GM18507 (cell line): ENCODE measurements around the gene CD1C.
"Not testable (repeated sequence)": the region's sequence is repeated elsewhere in the genome, so short reads cannot be mapped to it uniquely, and the experiment has no call there.

Source experiments
- DNase-seq: peaks from one replicate; pipeline ENCODE4 v3.0.0; 2011; ENCODE audit warnings: low read depth; ENCODE audit not compliant: insufficient read length; ENCODE audit errors: extremely low spot score
- FAIRE-seq: peaks from 2 replicates; lab custom pipeline; 2011; peaks lifted over from hg19 to GRCh38; lab: Jason Lieb, UNC

The CD1C gene

GRCh38 chr1:158289811-158290210, at the start of gene CD1C:
CD1C (plus strand) TSS chr1:158289923; CDS start chr1:158290065, 142 bp downstream.
- DNase-seq: no peak
- FAIRE-seq: peak; percentile 83

GRCh38 chr1:158246650-158247049, 43.1 kb upstream of the CD1C start:
- DNase-seq: no peak
- peak; percentile 77 for FAIRE-seq

DNA sequence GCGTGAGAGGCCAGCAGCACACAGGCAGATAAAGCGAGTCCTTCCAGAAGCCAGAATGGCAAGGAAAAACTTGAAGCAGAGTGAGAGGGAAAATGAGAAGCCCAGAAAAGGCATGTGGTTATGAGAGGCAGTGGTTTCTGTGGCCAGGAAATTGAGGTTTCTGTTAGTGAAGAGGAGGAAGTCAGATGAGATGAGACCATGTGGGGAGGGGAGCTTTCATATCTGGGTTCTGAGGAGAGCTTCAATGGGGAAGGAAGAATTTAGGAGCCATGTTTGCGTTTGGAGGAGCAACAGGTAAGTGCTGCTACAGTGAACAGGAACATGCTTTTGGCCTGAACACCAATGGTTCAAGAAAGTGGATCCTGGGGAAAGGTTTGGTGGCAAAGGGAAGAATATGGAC, 41.6 kb upstream of the CD1C start:
- DNase-seq (no peak), FAIRE-seq (peak; percentile 95)

DNA sequence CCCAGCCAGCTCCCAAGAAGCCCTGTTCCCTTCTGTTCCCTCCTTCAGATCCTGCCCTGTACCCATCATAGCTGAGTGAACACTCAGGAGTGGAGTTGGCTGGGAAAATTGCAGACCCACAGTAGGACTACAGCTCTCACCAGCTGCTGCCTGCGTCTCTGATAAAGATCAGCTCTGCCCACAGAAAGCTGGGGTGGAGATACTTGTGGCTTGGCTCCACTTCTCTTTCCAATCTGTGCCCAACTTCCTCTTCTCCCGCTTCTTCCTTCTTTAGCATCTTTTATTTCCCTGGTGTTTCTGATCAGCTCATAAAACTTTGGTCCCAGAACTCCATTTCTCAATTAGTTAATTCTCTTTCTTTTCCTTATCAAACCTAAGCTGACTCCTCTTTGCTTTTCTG, 41.0 kb upstream of the CD1C start:
- DNase-seq (no peak), FAIRE-seq (no peak)

DNA sequence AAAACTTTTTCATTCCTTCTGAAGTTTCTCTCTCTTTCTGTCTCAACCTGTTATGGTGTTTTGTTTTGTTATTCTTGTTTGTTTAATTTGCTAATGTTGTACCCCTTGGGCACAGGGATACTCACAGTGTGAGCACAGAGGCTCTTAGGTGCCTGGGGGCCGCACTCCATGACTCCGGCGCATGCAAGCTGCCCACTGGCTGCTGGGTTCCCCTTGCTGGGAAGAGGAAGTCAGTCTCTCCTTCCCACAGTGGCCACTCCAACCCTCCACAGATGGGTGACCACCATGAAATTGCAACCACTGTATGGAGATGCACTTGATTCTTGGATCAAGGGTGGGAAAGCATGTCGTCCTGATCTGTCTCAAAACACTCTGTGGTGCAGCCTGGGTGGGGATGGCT, 40.1 kb upstream of the CD1C start:
- FAIRE-seq (no peak), DNase-seq (no peak)

- DNase-seq (no peak), FAIRE-seq (peak; percentile 9)
Measured at GRCh38 chr1:158251163-158251562, 38.6 kb upstream of the CD1C start.

DNA sequence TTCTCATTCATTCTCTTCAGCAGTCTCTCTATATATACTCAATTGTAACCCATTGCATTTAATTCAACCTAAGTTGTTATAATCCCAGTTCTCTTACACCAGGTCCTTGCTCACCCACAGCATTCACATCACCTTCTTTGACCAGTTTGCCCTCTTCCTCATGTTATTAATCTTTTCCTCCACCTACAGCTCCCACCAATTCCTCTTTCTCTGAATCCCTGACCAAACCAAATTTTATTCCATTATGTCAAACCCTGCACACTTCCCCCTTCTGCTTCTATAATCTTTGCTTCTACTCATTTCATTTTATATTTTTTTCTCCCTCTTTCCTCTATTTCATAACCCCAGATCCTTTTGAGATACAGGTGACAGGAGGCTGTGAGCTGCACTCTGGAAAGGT, 34.1 kb upstream of the CD1C start:
- FAIRE-seq (no peak), DNase-seq (no peak)

GRCh38 chr1:158256747-158257146, 33.0 kb upstream of the CD1C start:
- not testable (repeated sequence) for DNase-seq, FAIRE-seq

- DNase-seq (no peak), FAIRE-seq (no peak)
Measured at GRCh38 chr1:158257888-158258287, 31.8 kb upstream of the CD1C start.

DNA sequence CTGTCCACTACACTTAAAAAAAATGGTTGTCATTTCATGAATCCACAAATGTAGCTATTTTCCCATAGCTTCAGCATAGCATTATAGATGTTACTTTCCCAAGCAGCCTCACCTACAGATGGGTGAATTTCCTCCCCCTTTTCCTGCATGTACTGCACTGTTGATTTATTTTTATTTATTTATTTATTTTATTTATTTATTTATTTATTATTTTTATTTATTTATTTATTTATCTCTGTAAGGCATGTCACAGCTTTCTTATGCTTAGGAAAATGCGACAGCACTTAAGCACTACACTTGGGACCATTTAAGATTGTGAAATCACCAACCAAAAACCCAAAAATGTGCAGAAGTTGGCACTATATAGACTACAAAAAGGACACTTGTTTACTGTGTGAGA, 30.6 kb upstream of the CD1C start:
- FAIRE-seq (no peak), DNase-seq (no peak)

GRCh38 chr1:158272681-158273080, 17.0 kb upstream of the CD1C start:
- DNase-seq (no peak), FAIRE-seq (no peak)

GRCh38 chr1:158274797-158275196, 14.9 kb upstream of the CD1C start:
- FAIRE-seq (no peak), DNase-seq (no peak)

DNA sequence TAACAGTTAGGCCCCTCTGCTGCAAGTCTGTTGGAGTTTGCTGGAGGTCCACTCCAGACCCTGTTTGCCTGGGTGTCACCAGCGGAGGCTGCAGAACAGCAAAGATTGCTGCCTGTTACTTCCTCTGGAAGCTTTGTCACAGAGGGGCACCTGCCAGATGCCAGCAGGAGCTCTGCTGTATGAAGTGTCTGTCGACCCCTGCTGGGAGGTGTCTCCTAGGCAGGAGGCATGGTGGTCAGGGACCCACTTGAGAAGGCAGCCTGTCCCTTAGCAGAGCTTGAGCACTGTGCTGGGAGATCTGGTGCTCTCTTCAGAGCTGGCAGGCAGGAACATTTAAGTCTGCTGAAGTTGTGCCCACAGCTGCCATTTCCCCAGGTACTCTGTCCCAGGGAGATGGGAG, 7.3 kb upstream of the CD1C start:
- DNase-seq, FAIRE-seq: not testable (repeated sequence)

DNA sequence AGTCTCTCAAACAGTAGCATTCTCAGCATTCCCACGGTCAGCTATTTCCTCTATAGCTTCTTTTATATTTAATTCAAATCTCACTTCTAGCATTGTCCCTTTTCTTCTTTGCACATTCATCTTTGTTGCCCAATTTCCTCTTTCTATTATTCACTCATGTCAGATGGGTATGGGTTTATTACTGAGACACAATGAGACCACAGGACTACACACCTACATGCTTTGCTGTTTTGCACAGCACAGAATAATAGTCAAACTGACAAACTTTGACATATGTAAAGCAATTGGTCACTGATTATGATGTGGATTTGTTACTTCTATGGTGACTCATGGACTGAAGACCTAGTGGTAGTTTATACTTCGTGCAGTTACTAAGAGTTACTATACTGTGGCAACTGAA, 5.8 kb upstream of the CD1C start:
- FAIRE-seq (peak; percentile 85), DNase-seq (no peak)

GRCh38 chr1:158285756-158286241, 3.9 kb upstream of the CD1C start:
- DNase-seq (no peak), FAIRE-seq (peak; percentile 97)

- FAIRE-seq (no peak), DNase-seq (no peak)
Measured at GRCh38 chr1:158286487-158286886, 3.2 kb upstream of the CD1C start.

- FAIRE-seq: no peak
- no peak for DNase-seq
Measured at GRCh38 chr1:158286941-158287346, 2.8 kb upstream of the CD1C start.

GRCh38 chr1:158290321-158290844, 660 bp downstream of the CD1C start:
- FAIRE-seq: no peak
- DNase-seq: no peak

DNA sequence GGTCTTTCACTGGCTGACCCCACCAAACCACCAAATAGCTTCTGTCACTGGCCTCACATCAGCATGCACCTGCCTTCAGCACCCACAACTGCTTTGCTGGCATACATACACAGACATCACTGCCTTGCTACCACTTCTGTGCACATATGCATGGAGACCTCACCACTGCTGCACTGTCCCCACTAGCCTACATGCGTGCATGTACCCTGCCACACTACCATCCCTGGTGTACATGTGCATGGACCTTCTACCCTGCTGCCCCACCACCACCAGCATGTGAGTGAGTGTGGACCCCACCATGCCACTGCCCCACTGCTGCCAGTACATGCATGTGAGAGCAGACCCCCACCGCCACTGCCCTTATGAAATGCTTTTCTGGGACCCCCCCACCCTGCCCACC, 6.1 kb downstream of the CD1C start:
- FAIRE-seq (no peak), DNase-seq (no peak)

DNA sequence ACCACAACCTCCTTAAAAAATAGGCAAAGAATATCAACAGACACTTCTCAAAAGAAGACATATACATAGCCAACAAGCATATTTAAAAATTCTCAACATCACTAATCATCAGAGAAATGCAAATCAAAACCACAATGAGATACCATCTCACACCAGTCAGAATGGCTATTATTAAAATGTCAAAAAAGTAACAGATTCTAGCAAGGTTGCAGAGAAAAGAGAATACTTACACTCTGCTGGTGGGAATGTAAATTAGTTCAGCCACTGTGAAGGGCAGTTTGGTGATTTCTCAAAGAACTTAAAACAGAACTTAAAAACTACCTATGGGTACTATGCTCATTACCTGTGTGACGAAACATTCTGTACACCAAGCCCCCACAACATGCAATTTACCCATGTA, 20.9 kb downstream of the CD1C start:
- FAIRE-seq (peak; percentile 24), DNase-seq (no peak)

DNA sequence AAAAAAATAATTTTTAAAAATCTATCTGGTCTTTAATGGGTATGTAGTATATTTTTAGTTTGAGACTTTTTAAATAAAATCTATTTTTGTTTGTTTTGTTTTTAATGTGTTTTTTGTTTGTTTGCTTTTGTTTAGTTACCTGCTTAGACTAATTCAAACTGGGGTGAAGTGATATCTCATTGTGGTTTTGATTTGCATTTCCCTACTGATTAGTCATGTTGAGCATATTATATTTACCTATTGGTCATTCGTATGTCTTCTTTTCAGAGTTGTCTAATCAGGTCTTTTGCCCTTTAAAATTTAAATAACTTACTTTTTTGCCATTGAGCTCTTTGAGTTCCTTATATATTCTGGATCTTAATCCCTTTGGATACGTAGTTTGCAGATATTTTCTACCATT, 21.3 kb downstream of the CD1C start:
- DNase-seq (no peak), FAIRE-seq (peak; percentile 76)

DNA sequence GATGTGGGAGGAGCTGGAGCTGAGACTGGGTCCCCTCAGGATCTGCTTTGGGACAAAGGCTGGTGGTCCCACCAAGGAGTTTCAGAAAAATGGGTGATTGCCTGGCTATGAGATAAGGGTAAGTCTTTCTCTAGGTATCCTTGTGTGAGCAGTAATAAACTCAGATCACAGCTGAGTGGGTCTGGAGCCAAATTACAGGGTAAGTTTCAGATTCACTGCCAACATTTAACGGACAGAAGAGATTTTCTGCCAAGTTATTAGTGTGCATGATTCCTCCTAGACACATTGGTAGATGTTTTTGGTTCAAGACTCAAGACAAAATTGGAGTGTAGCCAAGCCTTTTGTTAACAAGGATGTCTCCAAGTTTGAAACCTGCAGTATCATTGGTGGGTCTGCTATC, 34.1 kb downstream of the CD1C start:
- no peak for DNase-seq
- FAIRE-seq: no peak
